ENCODE measurements around the gene CTNNA3.

The CTNNA3 gene

DNA sequence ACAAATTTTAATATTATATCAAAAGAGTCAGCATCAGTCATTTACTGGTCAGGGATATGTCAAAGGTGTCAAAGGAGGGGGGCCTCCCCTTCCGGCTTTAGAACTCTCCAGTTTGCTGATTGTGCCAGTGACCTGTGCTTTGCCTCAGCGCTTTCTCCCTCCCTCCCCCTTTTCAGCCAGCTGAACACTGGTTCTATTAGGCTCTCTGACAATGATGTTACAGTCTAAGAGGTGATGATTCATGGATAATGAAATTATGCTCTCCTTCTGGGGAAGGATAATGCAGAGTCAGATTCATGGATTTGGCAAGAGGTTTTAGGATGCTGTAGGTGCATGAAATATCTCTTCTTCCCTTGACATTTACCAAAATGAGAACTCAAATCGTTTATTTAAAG lies 764.0 kb downstream of the CTNNA3 start:
- no peak overlapping the region for H3K4me3 ChIP-seq (ENCODE audit: low read length)
- DNase-seq (ENCODE audit: low read depth), result no peak
- TF ChIP-seq, protein P1, sequence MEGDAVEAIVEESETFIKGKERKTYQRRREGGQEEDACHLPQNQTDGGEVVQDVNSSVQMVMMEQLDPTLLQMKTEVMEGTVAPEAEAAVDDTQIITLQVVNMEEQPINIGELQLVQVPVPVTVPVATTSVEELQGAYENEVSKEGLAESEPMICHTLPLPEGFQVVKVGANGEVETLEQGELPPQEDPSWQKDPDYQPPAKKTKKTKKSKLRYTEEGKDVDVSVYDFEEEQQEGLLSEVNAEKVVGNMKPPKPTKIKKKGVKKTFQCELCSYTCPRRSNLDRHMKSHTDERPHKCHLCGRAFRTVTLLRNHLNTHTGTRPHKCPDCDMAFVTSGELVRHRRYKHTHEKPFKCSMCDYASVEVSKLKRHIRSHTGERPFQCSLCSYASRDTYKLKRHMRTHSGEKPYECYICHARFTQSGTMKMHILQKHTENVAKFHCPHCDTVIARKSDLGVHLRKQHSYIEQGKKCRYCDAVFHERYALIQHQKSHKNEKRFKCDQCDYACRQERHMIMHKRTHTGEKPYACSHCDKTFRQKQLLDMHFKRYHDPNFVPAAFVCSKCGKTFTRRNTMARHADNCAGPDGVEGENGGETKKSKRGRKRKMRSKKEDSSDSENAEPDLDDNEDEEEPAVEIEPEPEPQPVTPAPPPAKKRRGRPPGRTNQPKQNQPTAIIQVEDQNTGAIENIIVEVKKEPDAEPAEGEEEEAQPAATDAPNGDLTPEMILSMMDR (conservative IDR thresholded peaks at IDR 0.05; ENCODE audit: low read length), result no peak

DNA sequence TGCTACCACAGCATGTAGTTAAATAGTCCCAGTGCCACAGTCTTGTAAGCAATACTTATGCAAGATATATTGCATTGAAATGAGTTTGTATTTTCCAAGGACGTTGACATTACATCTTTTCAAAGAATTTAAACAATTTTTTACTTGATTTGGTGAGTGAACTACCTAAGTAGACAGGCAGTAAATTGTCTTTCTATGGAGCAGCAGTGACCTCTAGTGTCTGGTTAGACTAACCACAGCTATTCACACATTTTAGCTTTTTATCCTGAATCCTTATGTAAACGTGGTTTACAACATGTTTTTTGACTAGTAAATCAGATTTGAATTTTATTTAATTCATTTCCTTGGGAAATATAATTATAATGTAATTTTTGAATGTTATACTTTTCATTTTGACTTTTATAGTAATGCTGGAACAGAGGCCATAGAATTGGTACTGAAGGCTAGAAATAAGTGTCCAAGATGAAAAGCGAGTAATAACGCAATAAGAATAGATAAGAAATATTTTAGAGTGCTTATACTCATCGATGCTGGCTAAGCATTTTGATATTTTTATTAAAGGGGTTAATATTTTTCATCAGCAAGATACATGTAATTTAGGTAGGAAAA lies 764.6 kb downstream of the CTNNA3 start:
- H3K4me3 ChIP-seq (ENCODE audit: low read length), result no peak overlapping the region
- peak; percentile 68 for DNase-seq (ENCODE audit: low read depth)
- TF ChIP-seq, protein P1 (conservative IDR thresholded peaks at IDR 0.05; ENCODE audit: low read length), result peak; percentile 94

DNA sequence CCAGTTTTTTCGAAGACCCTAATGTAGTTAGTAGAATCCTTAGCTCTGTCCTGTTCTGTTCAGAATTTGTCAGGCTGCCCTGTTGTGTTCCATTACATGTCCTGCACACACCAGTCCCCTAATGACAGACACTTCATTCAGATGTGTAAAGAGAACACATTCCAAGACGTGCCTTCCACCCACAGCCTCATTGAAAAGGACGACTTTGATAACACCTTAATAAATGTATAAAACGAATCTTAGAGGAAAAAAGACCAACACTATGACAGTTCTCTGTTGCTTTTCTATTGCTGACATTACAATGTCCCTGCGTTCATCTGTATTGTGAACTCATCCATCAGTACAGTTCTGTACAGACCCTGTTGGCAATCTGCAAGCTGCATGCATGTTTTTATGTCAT lies 766.6 kb downstream of the CTNNA3 start:
- TF ChIP-seq, protein P1 (conservative IDR thresholded peaks at IDR 0.05; ENCODE audit: low read length), result no peak
- DNase-seq (ENCODE audit: low read depth), result no peak
- H3K4me3 ChIP-seq (ENCODE audit: low read length), result no peak overlapping the region

DNA sequence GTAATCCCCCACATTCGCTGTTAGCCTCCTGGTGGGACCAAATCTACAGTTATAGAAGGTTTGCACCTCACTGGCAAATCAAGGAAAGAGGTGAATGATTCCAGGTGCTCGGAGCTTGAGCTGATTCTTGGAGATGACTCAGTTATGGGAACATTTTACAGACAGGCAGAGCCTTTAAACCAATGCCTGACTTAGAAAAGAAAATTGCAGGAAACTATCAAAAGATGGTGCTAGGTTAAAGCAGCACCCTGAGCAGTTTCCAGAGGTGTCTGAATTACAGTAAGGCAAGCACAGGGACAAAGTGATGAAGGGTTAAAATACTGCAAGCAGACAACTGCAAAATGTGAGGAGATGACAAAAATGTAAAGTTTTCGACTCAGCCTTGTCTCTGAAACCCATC lies 767.2 kb downstream of the CTNNA3 start:
- no peak overlapping the region for H3K4me3 ChIP-seq (ENCODE audit: low read length)
- no peak for DNase-seq (ENCODE audit: low read depth)
- TF ChIP-seq, protein P1 (conservative IDR thresholded peaks at IDR 0.05; ENCODE audit: low read length), result no peak

DNA sequence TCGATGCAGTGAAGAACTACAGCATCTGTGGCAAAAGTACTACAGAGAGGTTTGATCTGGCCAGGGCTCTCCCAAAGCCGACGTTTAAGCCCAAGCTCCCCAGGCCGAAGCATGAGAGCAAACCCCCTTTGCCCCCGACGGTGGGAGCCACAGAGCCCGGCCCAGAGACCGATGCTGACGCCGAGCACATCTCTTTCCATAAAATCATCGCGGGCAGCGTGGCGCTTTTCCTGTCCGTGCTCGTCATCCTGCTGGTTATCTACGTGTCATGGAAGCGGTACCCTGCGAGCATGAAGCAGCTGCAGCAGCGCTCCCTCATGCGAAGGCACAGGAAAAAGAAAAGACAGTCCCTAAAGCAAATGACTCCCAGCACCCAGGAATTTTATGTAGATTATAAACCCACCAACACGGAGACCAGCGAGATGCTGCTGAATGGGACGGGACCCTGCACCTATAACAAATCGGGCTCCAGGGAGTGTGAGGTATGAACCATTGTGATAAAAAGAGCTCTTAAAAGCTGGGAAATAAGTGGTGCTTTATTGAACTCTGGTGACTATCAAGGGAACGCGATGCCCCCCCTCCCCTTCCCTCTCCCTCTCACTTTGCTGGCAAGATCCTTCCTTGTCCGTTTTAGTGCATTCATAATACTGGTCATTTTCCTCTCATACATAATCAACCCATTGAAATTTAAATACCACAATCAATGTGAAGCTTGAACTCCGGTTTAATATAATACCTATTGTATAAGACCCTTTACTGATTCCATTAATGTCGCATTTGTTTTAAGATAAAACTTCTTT lies 767.8 kb downstream of the CTNNA3 start:
- DNase-seq (ENCODE audit: low read depth), result peak; percentile 1
- H3K4me3 ChIP-seq (ENCODE audit: low read length), result no peak overlapping the region
- TF ChIP-seq, protein P1 (conservative IDR thresholded peaks at IDR 0.05; ENCODE audit: low read length), result no peak

DNA sequence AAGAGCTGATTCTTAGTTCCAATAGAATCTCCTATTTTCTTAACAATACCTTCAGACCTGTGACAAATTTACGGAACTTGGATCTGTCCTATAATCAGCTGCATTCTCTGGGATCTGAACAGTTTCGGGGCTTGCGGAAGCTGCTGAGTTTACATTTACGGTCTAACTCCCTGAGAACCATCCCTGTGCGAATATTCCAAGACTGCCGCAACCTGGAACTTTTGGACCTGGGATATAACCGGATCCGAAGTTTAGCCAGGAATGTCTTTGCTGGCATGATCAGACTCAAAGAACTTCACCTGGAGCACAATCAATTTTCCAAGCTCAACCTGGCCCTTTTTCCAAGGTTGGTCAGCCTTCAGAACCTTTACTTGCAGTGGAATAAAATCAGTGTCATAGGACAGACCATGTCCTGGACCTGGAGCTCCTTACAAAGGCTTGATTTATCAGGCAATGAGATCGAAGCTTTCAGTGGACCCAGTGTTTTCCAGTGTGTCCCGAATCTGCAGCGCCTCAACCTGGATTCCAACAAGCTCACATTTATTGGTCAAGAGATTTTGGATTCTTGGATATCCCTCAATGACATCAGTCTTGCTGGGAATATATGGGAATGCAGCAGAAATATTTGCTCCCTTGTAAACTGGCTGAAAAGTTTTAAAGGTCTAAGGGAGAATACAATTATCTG lies 768.6 kb downstream of the CTNNA3 start:
- TF ChIP-seq, protein P1 (conservative IDR thresholded peaks at IDR 0.05; ENCODE audit: low read length), result no peak
- DNase-seq (ENCODE audit: low read depth), result no peak
- H3K4me3 ChIP-seq (ENCODE audit: low read length), result no peak overlapping the region
